Measurements from ENCODE around the gene GMCL2.

GRCh38 chr5:178205749-178206047, 18.5 kb upstream of the GMCL2 start:
- TF ChIP-seq CTCF (IDR thresholded peaks at IDR 0.05; ENCODE audit: insufficient read depth, low read length, poor library complexity, severe bottlenecking) (no peak), EZH2phosphoT487 (conservative IDR thresholded peaks at IDR 0.05; ENCODE audit: low read length) (no peak)
